Fibroblast of skin of right biceps (primary cell): ENCODE measurements around the gene ADAM19.
A peak's percentile ranks its signal among the peaks of the same experiment; 100 is the strongest.
"Not testable (repeated sequence)": the region's sequence is repeated elsewhere in the genome, so short reads cannot be mapped to it uniquely, and the experiment has no call there.

Experiments used
- DNase-seq: peaks from one replicate; pipeline ENCODE4 v3.0.0-alpha.2; 2013

Gene ADAM19

DNA sequence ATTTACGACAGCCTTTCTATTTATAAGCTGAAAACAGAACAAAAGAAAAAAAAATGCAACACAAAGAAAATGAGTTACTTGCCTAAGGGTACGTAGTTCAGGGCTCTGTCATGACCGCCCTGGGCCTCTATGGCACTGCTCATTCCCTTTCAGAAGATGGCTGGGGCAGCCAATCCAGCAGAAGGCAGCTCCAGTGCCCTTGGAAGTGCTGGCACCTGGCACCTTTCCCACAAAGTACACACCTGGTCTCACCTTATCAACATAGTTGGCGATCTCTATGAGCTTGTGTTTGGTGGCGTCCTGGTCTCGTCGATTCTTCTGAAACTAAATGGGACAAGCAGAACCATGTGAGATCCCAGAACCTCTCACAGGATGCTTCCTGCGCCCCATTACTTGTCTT, 62.4 kb downstream of the ADAM19 start:
- no peak for DNase-seq

- peak; percentile 98 for DNase-seq
Observed at GRCh38 chr5:157511651-157512644, 63.6 kb downstream of the ADAM19 start.

DNA sequence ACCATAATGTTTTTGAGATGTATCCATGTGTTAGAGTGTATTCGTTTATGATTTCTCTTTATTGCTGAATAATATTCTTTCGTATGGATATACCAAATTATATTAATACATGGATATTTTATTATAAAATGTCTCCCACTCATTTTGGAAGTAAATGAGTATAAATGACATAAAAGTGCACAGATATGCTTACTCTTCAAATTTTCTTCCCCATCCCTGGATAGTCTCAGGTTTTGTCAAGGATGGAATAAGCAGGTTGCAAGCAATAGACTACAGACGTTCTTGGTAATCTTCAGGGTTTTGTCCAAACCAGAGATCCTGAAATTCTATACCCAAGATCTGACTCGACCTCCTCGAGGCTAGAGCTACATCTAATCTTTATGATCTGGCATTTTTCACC, 64.9 kb downstream of the ADAM19 start:
- no peak for DNase-seq

- DNase-seq: no peak
Observed at GRCh38 chr5:157509587-157509986, 66.0 kb downstream of the ADAM19 start.

GRCh38 chr5:157509093-157509492, 66.5 kb downstream of the ADAM19 start:
- DNase-seq: no peak

DNA sequence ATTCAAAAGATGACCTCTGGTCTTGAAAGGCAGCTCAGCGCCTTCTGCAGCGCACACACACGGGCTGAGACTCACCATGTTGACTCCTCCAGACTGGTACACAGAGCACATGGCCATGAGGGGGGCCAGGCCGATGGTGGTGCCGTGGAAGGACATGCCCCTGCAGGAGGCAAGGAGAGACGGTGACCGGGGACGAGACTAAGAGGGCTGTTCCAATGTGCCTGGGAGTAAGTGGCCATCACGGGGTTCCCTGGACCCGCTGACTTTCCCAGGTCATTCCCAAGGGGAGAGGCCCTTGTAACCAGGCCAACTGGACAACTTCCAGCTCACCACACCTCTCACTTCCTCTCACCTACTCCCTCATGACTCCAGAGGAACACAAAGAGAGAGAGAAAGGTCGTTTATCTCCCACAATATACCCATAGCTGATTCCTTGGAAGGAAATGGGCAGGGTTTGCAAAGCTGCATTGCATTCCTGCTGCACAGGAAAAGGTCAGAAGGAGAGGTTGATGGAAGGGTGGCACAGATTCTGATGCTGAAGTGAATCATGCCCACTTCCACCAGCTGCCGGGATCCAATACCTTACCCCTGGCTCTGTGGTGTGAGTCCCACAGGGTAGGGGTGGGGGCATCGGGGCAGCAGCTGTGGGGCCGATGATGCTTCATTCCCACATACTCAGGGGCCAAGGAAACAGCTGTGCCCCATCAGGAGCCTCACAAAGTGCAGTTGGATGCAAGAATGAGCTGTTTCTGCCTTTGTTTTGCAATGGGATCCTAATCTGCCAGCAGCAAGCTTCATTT, 68.4 kb downstream of the ADAM19 start:
- DNase-seq: no peak

DNA sequence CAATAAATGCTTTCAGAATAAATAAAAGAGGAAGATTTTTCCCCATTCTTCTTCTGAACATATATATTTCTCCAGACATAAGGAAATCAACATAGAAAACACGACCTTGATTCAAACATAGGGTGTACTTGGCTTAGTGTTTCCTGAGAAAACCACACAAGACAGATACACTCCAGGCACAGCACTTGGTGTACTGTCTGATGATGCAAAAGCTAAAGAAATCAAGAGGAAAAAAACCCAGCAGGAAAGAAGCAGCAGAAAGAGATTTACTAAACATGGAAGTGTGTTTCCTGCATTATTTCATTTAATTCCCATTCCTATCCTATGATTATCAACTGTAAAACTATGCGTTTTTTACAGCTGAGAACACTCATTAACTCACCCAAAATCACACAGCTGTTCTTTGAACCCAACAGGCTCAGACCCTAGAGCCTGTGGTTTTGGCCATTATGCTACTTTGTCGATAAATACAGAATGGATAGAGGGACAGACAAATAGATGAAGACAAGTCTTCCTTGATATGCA, 69.4 kb downstream of the ADAM19 start:
- DNase-seq: no peak

DNA sequence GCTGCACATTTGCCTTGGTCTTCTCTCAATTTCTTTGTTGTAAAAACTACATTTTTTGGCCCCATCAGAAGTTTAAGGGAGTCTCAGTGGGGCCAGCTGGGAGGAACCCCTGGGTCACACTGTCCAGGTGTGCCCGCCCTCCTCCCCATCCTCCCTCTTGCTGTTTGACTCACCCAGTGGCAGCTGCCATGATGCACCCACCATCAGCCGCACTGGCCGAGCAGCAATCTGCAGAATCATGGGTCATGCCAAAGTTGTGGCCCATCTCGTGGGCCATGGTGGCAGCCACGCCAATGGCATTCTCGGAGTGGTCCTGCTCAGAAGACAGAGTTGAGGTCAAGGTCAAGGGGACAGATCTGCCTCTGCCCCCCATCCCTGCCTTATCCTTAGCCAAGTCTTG, 70.1 kb downstream of the ADAM19 start:
- DNase-seq: no peak

GRCh38 chr5:157504053-157504452, 71.5 kb downstream of the ADAM19 start:
- no peak for DNase-seq

- peak; percentile 11 for DNase-seq
Observed at GRCh38 chr5:157502143-157502647, 73.4 kb downstream of the ADAM19 start.

GRCh38 chr5:157497875-157498611, 77.5 kb downstream of the ADAM19 start:
- DNase-seq: no peak

DNA sequence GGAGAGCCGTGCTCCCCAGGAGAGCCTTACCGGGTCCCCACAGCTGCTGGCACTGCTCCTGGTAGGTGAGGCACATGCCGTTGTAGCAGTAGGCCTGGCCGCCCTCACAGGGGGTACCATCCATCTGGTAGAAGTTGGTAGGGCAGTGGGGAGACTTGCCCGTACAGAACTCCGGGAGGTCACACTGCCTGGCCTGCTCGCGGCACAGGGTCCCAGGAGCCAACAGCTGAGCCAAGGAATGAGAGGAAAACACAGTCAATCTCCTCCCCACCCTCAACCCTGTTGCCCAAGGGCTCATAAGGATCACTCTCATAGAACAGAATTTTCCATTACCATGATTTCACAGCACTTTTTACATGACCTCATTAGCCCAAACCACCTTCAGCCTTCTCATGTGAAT, 78.7 kb downstream of the ADAM19 start:
- no peak for DNase-seq

DNA sequence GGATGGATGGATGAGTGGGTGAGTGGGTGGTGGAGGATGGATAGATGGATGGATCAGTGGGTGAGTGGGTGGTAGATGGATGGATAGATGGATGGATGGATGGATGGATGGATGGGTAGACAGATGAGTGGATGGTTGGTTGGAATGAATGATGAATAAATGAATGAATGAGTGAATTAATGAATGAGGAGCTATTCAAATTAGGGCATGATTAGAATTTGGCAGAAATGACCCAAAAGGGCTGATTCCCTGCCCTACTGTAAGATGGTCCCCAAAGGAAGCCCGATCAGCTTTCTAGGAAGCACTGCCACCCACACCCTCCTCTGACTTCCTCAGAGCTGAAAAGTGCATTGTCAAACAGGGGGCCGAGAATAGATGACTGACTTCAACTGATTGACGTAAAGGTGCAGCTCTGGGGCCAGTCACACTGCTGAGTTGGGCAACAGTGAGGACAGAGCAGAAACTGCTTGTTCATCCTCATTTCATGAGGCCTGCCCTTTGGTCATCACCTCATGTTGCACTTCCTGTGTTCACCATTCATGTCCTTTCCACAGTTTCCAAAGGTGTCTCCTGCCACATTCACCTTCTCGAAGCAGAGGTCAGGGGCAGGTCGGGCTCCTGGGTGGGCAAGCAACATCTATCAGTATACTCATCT, 81.3 kb downstream of the ADAM19 start:
- no peak for DNase-seq

- DNase-seq: no peak
Observed at GRCh38 chr5:157492886-157493285, 82.7 kb downstream of the ADAM19 start.

GRCh38 chr5:157491471-157491995, 84.0 kb downstream of the ADAM19 start:
- no peak for DNase-seq

- DNase-seq: no peak
Observed at GRCh38 chr5:157487358-157487757, 88.2 kb downstream of the ADAM19 start.

GRCh38 chr5:157486861-157487260, 88.7 kb downstream of the ADAM19 start:
- DNase-seq: no peak

GRCh38 chr5:157486221-157486681, 89.3 kb downstream of the ADAM19 start:
- no peak for DNase-seq

- no peak for DNase-seq
Observed at GRCh38 chr5:157485811-157486210, 89.8 kb downstream of the ADAM19 start.

- no peak for DNase-seq
Observed at GRCh38 chr5:157485340-157485739, 90.2 kb downstream of the ADAM19 start.

DNA sequence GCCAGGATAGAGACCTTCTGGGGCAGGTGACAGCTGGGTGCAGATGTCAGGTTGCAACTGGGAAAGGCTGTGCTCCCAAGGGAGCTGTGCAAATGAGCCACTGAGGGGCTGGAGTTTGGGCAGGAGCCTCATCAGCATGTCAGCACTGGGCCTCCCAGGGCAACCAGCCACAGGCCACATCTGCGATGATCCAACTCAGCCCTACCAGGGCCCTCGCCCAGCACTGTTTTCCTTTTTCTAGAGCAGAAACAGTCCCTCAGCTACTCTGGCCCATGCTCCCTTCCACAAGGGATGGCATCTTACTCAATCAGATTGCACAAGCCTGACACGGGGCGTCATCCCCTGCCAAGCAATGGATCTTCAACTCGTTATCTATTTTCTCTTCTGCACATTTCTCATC, 90.8 kb downstream of the ADAM19 start:
- no peak for DNase-seq

- DNase-seq: not testable (repeated sequence)
Observed at GRCh38 chr5:157482702-157483101, 92.9 kb downstream of the ADAM19 start.
